Neural cell (in vitro differentiated cells): Measurements from ENCODE around the gene TDG. TPM values are rescaled to one million over a fixed set of nuclear protein-coding genes. Genes with fewer than 3 reads are reported as not detected.
"Not testable (repeated sequence)": the region's sequence is repeated elsewhere in the genome, so short reads cannot be mapped to it uniquely, and the experiment has no call there.

ENCODE experiments used
- H2AFZ ChIP-seq: fragments of 200-600, 300-800 bp; sonication (generic), shearing (Covaris generic); 2 replicates; pipeline ENCODE4 v1.6.0; 2014; ENCODE audit warnings: low read depth, mild to moderate bottlenecking, antibody characterized with exemption, low read length, moderate library complexity
- H3F3A ChIP-seq: fragments of 200-600 bp; shearing (Covaris generic); 2 replicates; pipeline ENCODE4 v1.6.1; 2016; ENCODE audit warnings: mild to moderate bottlenecking, moderate library complexity, mixed read lengths, antibody characterized with exemption, low read length; ENCODE audit not compliant: insufficient read depth, poor library complexity, severe bottlenecking
- H3K27ac ChIP-seq: fragments of 200-600, 300-800 bp; sonication (generic), shearing (Covaris generic); 2 replicates; pipeline ENCODE4 v1.5.1; 2014; ENCODE audit warnings: mild to moderate bottlenecking, low read length, moderate library complexity
- H3K27me3 ChIP-seq: fragments of 300-800, 200-600 bp; sonication (generic), shearing (Covaris generic); 2 replicates; pipeline ENCODE4 v1.6.0; 2014; ENCODE audit warnings: mild to moderate bottlenecking, low read depth, low read length, moderate library complexity; ENCODE audit not compliant: insufficient read depth
- H3K36me3 ChIP-seq: fragments of 300-800, 200-600 bp; sonication (generic), shearing (Covaris generic); 2 replicates; pipeline ENCODE4 v1.5.1; 2014; ENCODE audit warnings: mild to moderate bottlenecking, antibody characterized with exemption, low read length, moderate library complexity; ENCODE audit not compliant: insufficient read depth
- H3K4me2 ChIP-seq: fragments of 300-800, 200-600 bp; sonication (generic), shearing (Covaris generic); 2 replicates; pipeline ENCODE4 v1.6.0; 2014; ENCODE audit warnings: mild to moderate bottlenecking, low read length
- H3K4me3 ChIP-seq: fragments of 300-800, 200-600 bp; sonication (generic), shearing (Covaris generic); 2 replicates; pipeline ENCODE4 v1.5.1; 2014; ENCODE audit warnings: mild to moderate bottlenecking, low read length, moderate library complexity
- H3K79me2 ChIP-seq: fragments of 200-600 bp; shearing (Covaris generic); replicated peaks from 2 replicates; pipeline ENCODE4 v1.6.0; 2014; ENCODE audit warnings: mild to moderate bottlenecking, low read length, moderate library complexity; ENCODE audit not compliant: insufficient read depth
- H3K9ac ChIP-seq: fragments of 300-800, 200-600 bp; sonication (generic), shearing (Covaris generic); 2 replicates; pipeline ENCODE4 v1.6.1; 2016; ENCODE audit warnings: mild to moderate bottlenecking, low read length, mixed read lengths
- H3K9me2 ChIP-seq: fragments of 200-600 bp; shearing (Covaris generic); 2 replicates; pipeline ENCODE4 v1.6.1; 2016; ENCODE audit warnings: mild to moderate bottlenecking, low read length, mixed read lengths; ENCODE audit not compliant: insufficient read depth
- H3K9me3 ChIP-seq: fragments of 200-600, 300-800 bp; sonication (generic), shearing (Covaris generic); 2 replicates; pipeline ENCODE4 v1.6.1; 2016; ENCODE audit warnings: mild to moderate bottlenecking, mixed run types, low read length, moderate library complexity, mixed read lengths
- H4K20me1 ChIP-seq: fragments of 200-600 bp; shearing (Covaris generic); 2 replicates; pipeline ENCODE4 v1.6.1; 2016; ENCODE audit warnings: mild to moderate bottlenecking, mixed run types; ENCODE audit not compliant: insufficient read depth
- polyA plus RNA-seq: library from polyadenylated mRNA; depleted of rRNA; stranded (reverse); fragments of >200 nt; gene quantifications from 2 replicates; pipeline ENCODE4 v1.2.3, GENCODE V29; 2014

The TDG gene
- polyA plus RNA-seq, 1 donor from 2014 or later = 128 TPM

DNA sequence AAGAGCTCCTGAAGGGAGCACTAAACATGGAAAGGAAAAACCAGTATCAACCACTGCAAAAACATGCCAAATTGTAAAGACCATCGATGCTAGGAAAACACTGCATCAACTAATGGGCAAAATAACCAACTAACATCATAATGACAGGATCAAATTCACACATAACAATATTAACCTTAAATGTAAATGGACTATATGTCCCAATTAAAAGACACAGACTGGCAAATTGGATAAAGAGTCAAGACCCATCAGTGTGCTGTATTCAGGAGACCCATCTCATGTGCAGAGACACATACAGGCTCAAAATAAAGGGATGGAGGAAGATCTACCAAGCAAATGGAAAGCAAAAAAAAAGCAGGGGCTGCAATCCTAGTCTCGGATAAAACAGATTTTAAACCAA lies 70.5 kb downstream of the TDG start:
- H3K9ac ChIP-seq, H3K4me2 ChIP-seq, H3K79me2 ChIP-seq, H3K36me3 ChIP-seq, H4K20me1 ChIP-seq, H3K27ac ChIP-seq, H3K27me3 ChIP-seq, H3K9me3 ChIP-seq, H3K4me3 ChIP-seq, H3K9me2 ChIP-seq, H3F3A ChIP-seq, H2AFZ ChIP-seq: not testable (repeated sequence)

Other genes with a start within 250 kb of the TDG start
- 3.3 and 4.0 TPM in 2 replicates for gene NT5DC3, start 124.6 kb upstream of the TDG start, polyA plus RNA-seq
- gene HSP90B1, start 35.5 kb upstream of the TDG start, polyA plus RNA-seq = 198 and 242 TPM in 2 replicates
- 8.3 and 8.7 TPM in 2 replicates for gene GLT8D2, start 84.3 kb downstream of the TDG start, polyA plus RNA-seq
- 50.0 and 62.4 TPM in 2 replicates for gene HCFC2, start 98.7 kb downstream of the TDG start, polyA plus RNA-seq
- gene NFYB, start 172.3 kb downstream of the TDG start, polyA plus RNA-seq = 56.6 and 60.8 TPM in 2 replicates
- 59.6 and 61.8 TPM in 2 replicates for gene TXNRD1, start 249.9 kb downstream of the TDG start, polyA plus RNA-seq